GM20431 (cell line): ENCODE measurements around the gene RAPH1.
"Not testable (repeated sequence)": the region's sequence is repeated elsewhere in the genome, so short reads cannot be mapped to it uniquely, and the experiment has no call there.

Experiments used
- in situ Hi-C: fragments of 300-500 bp; cut with MseI, MboI; formaldehyde crosslinking; loops from one replicate; pipeline ENCODE4 v1.15.0; 2020; ENCODE audit warnings: low sequenced_read_pairs; ENCODE audit not compliant: unreplicated experiment

Gene RAPH1

GRCh38 chr2:203442463-203442862 is 92.6 kb downstream of the RAPH1 start:
- in situ Hi-C loops, result no loop called here

GRCh38 chr2:203441463-203441862 is 93.6 kb downstream of the RAPH1 start:
- in situ Hi-C loops, result no loop called here

- in situ Hi-C loops, result no loop called here
Observed at GRCh38 chr2:203440671-203441070, 94.4 kb downstream of the RAPH1 start.

- in situ Hi-C loops, result no loop called here
Observed at GRCh38 chr2:203438528-203438927, 96.6 kb downstream of the RAPH1 start.

- in situ Hi-C loops, result no loop called here
Observed at GRCh38 chr2:203437511-203437910, 97.6 kb downstream of the RAPH1 start.

GRCh38 chr2:203436496-203436895 is 98.6 kb downstream of the RAPH1 start:
- in situ Hi-C loops, result no loop called here

GRCh38 chr2:203432811-203433210 is 102.3 kb downstream of the RAPH1 start:
- in situ Hi-C loops, result no loop called here

GRCh38 chr2:203431391-203432185 is 103.5 kb downstream of the RAPH1 start:
- in situ Hi-C loops, result no loop called here

GRCh38 chr2:203429643-203430042 is 105.5 kb downstream of the RAPH1 start:
- in situ Hi-C loops, result not testable (repeated sequence)

- in situ Hi-C loops, result no loop called here
Observed at GRCh38 chr2:203427061-203427460, 108.0 kb downstream of the RAPH1 start.

- in situ Hi-C loops, result no loop called here
Observed at GRCh38 chr2:203418271-203418670, 116.8 kb downstream of the RAPH1 start.

GRCh38 chr2:203413796-203414195 is 121.3 kb downstream of the RAPH1 start:
- in situ Hi-C loops, result no loop called here

- in situ Hi-C loops, result no loop called here
Observed at GRCh38 chr2:203412546-203413331, 122.4 kb downstream of the RAPH1 start.

- in situ Hi-C loops, result no loop called here
Observed at GRCh38 chr2:203407496-203407895, 127.6 kb downstream of the RAPH1 start.

GRCh38 chr2:203404996-203405395 is 130.1 kb downstream of the RAPH1 start:
- in situ Hi-C loops, result no loop called here

- in situ Hi-C loops, result no loop called here
Observed at GRCh38 chr2:203400805-203401585, 134.1 kb downstream of the RAPH1 start.

- in situ Hi-C loops, result no loop called here
Observed at GRCh38 chr2:203399031-203399430, 136.1 kb downstream of the RAPH1 start.

- in situ Hi-C loops, result no loop called here
Observed at GRCh38 chr2:203396667-203397066, 138.4 kb downstream of the RAPH1 start.

- in situ Hi-C loops, result no loop called here
Observed at GRCh38 chr2:203395858-203396257, 139.2 kb downstream of the RAPH1 start.

- in situ Hi-C loops, result no loop called here
Observed at GRCh38 chr2:203394519-203395227, 140.4 kb downstream of the RAPH1 start.
